Heart right ventricle (tissue), 16 donors: ENCODE data around the gene PRPF8. TPM values are rescaled to one million over a fixed set of nuclear protein-coding genes. Genes with fewer than 3 reads are reported as not detected.

ENCODE experiments used
- ATAC-seq, 8 donors: fragments of 200-7000 bp; cut with Tn5 transposase; one replicate each; pipeline ENCODE4 v1.9.1; 2020; ENCODE audit warnings: mild to moderate bottlenecking in 8 of 8, moderate library complexity in 8 of 8, moderate number of reproducible peaks in 1 of 8
- DNase-seq, 2 donors: peaks; one replicate each; pipeline ENCODE4 v3.0.0-alpha.2; 2020
- H3K27ac ChIP-seq, 10 donors: fragments of 200-600 bp; sonication (generic) in 2 of 10; one replicate each; pipeline versions ENCODE4 v1.5.0 to v1.8.0; 2020 to 2022; ENCODE audit warnings: mild to moderate bottlenecking in 3 of 10
- H3K27me3 ChIP-seq, 7 donors: fragments of 200-600 bp; one replicate each; pipeline ENCODE4 v1.8.0; 2021 to 2022; ENCODE audit warnings: mild to moderate bottlenecking in 2 of 7
- H3K36me3 ChIP-seq, 9 donors: fragments of 200-600 bp; sonication (generic) in 1 of 9; one replicate each; pipeline versions ENCODE4 v1.5.0 to v1.8.0; 2020 to 2022; ENCODE audit warnings: mild to moderate bottlenecking in 2 of 9
- H3K4me1 ChIP-seq, 9 donors: fragments of 200-600 bp; sonication (generic) in 1 of 9; one replicate each; pipeline versions ENCODE4 v1.5.0 to v1.8.0; 2020 to 2022; ENCODE audit warnings: mild to moderate bottlenecking in 4 of 9
- H3K4me3 ChIP-seq, 10 donors: fragments of 200-600 bp; sonication (generic) in 2 of 10; one replicate each; pipeline versions ENCODE4 v1.5.0 to v1.8.0; 2020 to 2022; ENCODE audit warnings: mild to moderate bottlenecking in 7 of 10, moderate library complexity in 2 of 10
- H3K9me3 ChIP-seq, 11 donors: fragments of 200-600 bp in 10 of 11; sonication (generic) in 2 of 11; one replicate each; pipeline versions ENCODE4 v1.5.0 to v1.8.0; 2013 to 2022; ENCODE audit warnings: mild to moderate bottlenecking in 2 of 11, control low read depth in 1 of 11, moderate library complexity in 1 of 11
- CTCF ChIP-seq, 9 donors: fragments of 200-600 bp; sonication (generic) in 2 of 9; IDR thresholded peaks; one replicate each; pipeline versions ENCODE4 v1.5.0 to v1.8.0; 2021 to 2022; ENCODE audit warnings: antibody characterized with exemption in 9 of 9, mild to moderate bottlenecking in 5 of 9, moderate library complexity in 1 of 9
- WGBS, 2 donors: extraction: QIAGEN DNeasy Blood & Tissue Kit; methylation state at CpG; one replicate each; pipeline ENCODE4 v1.1.7; 2013; ENCODE audit warnings: inconsistent platforms in 1 of 2; 5-methylcytosine and 5-hydroxymethylcytosine counted together
- intact Hi-C, 10 donors: fragments of 100-400 bp; cut with DNase I; formaldehyde crosslinking; loops; one replicate each; pipeline versions ENCODE4 v1.11.1 to v1.14.2; 2022
- polyA plus RNA-seq, 2 donors: library from polyadenylated mRNA; stranded (reverse); fragments of 200-250 nt; gene quantifications; one replicate each; pipeline ENCODE4 v1.2.3, GENCODE V29; 2013
- total RNA-seq, 10 donors: library from RNA; stranded (reverse); fragmentation: NEBNext Ultra II Directional in 3 of 10; extraction: Animal tissue kit (Norgen Biotek cat#: 25700) in 3 of 10; gene quantifications; one replicate each; pipeline versions ENCODE4 v1.2.1 to v1.2.4, GENCODE V29; 2021 to 2023
- donor health status: Arrhythmogenic right ventricular cardiomyopathy.
- donor health status: ischemic (EF 13 %, LVEDD 7.1; RV severe dilation, severe dysfunction).
- donor health status: healthy with polysubstance abuse.
- donor health status: DM: no; HTN: yes; CAD: no.
- donor health status: DM: no; HTN: no; CAD: no.
- donor health status: ischemic (EF 25% LVEDD 6.9; RV normal size, moderate dysfunction).
- donor health status: ischemic (EF 25% LVEDD 5.7; RV mildly dilated, moderate dysfunction).
- donor health status: healthy.
- donor health status: DM: yes; HTN: yes; CAD: no.
- donor health status: Ischemic cardiomyopathy.
- donor health status: ischemic (EF 35%, LVEDD 5.7; RV mildly dilated, moderate dysfunction).
- donor health status: nonischemic (EF 11% LVEDD 7.7; RV severe dilation, severe dysfunction).
- donor health status: DM: yes; HTN: yes; CAD: no.
- donor health status: PGD.
- donor health status: ischemic (EF 29% LVEDD 5.4; RV normal size, mild dysfunction).
- donor health status: nonischemic (EF 23%, LVEDD 6.1; RV moderate dilation, normal function).

The PRPF8 gene
- total and polyA plus RNA-seq, 12 donors = 79.1 to 205 (median 173) TPM

GRCh38 chr17:1623057-1623630 is 61.5 kb downstream of the PRPF8 start:
- no peak for TF ChIP-seq CTCF (IDR thresholded peaks at IDR 0.05)
- no peak for ATAC-seq
- intact Hi-C loops = no loop called here
- peaks cover 0 to 44% (median 0%) of the 10 kb centered on the region in 9 donors for H3K36me3 ChIP-seq
- no peaks in the 10 kb centered on the region for H3K9me3 ChIP-seq
- no peak overlapping the region for H3K27ac ChIP-seq
- 90 to 92% methylated on average over 14 of the region's 14 CpGs for WGBS, 2 donors
- H3K27me3 ChIP-seq = no peaks in the 10 kb centered on the region
- DNase-seq = no peak
- H3K4me3 ChIP-seq = no peak overlapping the region
- peaks cover 0 to 32% (median 15%) of the 10 kb centered on the region in 9 donors for H3K4me1 ChIP-seq

GRCh38 chr17:1621273-1621954 is 63.3 kb downstream of the PRPF8 start:
- peaks cover 0 to 53% (median 0%) of the 10 kb centered on the region in 9 donors for H3K36me3 ChIP-seq
- no peak overlapping the region for H3K27ac ChIP-seq
- WGBS, 2 donors = 72 to 74% methylated on average over 22 of the region's 22 CpGs
- H3K9me3 ChIP-seq = no peaks in the 10 kb centered on the region
- ATAC-seq = peak in 1 of 8 donors; percentile 14
- H3K4me3 ChIP-seq = no peak overlapping the region
- no peak for TF ChIP-seq CTCF (IDR thresholded peaks at IDR 0.05)
- DNase-seq = no peak
- peaks cover 0 to 32% (median 10%) of the 10 kb centered on the region in 9 donors for H3K4me1 ChIP-seq
- intact Hi-C loops = no loop called here
- no peaks in the 10 kb centered on the region for H3K27me3 ChIP-seq

- no peaks in the 10 kb centered on the region for H3K9me3 ChIP-seq
- no peak for TF ChIP-seq CTCF (IDR thresholded peaks at IDR 0.05)
Observed at GRCh38 chr17:1620486-1620885, 64.2 kb downstream of the PRPF8 start.

DNA sequence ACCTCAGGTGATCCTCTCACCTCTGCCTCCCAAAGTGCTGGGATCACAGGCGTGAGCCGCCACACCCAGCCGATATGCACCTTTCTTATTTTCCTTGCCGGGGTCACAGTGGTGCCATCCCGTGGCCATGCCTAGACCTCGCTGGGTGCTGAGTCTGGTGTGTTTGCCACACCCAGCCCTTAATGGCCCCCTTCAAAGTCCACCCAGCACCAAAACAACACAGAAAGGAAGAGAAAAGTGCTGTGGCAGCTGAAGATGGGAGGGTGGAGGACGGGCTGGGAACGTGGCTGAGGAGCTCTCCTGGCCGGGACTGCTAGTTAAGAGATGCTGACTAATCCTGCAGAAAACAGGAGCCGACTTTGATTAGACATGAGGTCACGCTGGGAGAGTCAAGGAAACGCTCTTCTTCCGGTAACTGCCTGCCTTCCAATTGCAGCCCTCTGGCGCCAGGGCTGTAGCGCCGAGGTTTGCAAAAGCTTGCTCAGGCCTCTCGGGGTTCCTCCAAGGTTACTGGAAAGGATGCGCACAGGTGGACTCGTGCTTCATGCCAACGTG is 67.0 kb downstream of the PRPF8 start:
- peaks cover 0 to 28% (median 12%) of the 10 kb centered on the region in 9 donors for H3K4me1 ChIP-seq
- peak overlapping the region in 5 of 10 donors; percentile 4 to 66 (median 58) for H3K27ac ChIP-seq
- intact Hi-C loops = loop anchor here in 1 of 10 donors (5.0 kb wide), 1 partner anchor 35 kb away; no protein-coding TSS in a partner anchor
- H3K4me3 ChIP-seq = peak overlapping the region in 1 of 10 donors; percentile 11
- peak in 2 of 9 donors; percentile 12 to 20 for TF ChIP-seq CTCF (IDR thresholded peaks at IDR 0.05)
- ATAC-seq (peak; percentile 42 to 88 (median 76)), DNase-seq (peak in 1 of 2 donors; percentile 48)
- H3K9me3 ChIP-seq = no peaks in the 10 kb centered on the region
- peaks cover 0 to 64% (median 0%) of the 10 kb centered on the region in 9 donors for H3K36me3 ChIP-seq
- no peaks in the 10 kb centered on the region for H3K27me3 ChIP-seq
- whole genome bisulfite sequencing, 2 donors = 55 to 58% methylated on average over 20 of the region's 20 CpGs

More at GRCh38 chr17:1620486-1620885, 64.2 kb downstream of the PRPF8 start:
- H3K36me3 ChIP-seq = peaks cover 0 to 59% (median 0%) of the 10 kb centered on the region in 9 donors
- intact Hi-C loops = no loop called here
- WGBS, 2 donors = 87 to 90% methylated on average over 13 of the region's 13 CpGs
- DNase-seq = no peak
- H3K27me3 ChIP-seq = no peaks in the 10 kb centered on the region
- ATAC-seq = no peak
- peaks cover 0 to 23% (median 10%) of the 10 kb centered on the region in 9 donors for H3K4me1 ChIP-seq
- no peak overlapping the region for H3K4me3 ChIP-seq
- no peak overlapping the region for H3K27ac ChIP-seq
